HepG2 (cell line): Measurements from ENCODE around the gene TPM2. TPM values are rescaled to one million over a fixed set of nuclear protein-coding genes. Genes with fewer than 3 reads are reported as not detected.
A peak's percentile ranks its signal among the peaks of the same experiment; 100 is the strongest.

Experiments
- DNMT3B ChIP-seq: conservative IDR thresholded peaks from 2 replicates; pipeline ENCODE4 v1.6.1; 2016; ENCODE audit warnings: missing biosample characterization, control low read depth
- EZH2 ChIP-seq: conservative IDR thresholded peaks from 2 replicates; pipeline ENCODE4 v1.6.1; 2012; ENCODE audit warnings: mild to moderate bottlenecking, low read depth, low read length, moderate library complexity
- FOSL2 ChIP-seq: sonication (generic); formaldehyde crosslinking; IDR thresholded peaks from 2 replicates; pipeline ENCODE4 v1.4.0; 2020; ENCODE audit warnings: missing genetic modification reagents
- FOXP1 ChIP-seq, 2 experiments: fragments of 450-650 bp in 1 of 2; IDR thresholded peaks; 2 replicates each; pipeline ENCODE4 v1.6.1; 2017 to 2018; ENCODE audit warnings: antibody characterized with exemption in 1 of 2
- HINFP ChIP-seq: sonication (generic); formaldehyde crosslinking; IDR thresholded peaks from 2 replicates; pipeline ENCODE4 v1.4.0; 2020; ENCODE audit warnings: low read depth, mild to moderate bottlenecking, missing genetic modification reagents
- KAT7 ChIP-seq: IDR thresholded peaks from 2 replicates; pipeline ENCODE4 v1.6.1; 2018; ENCODE audit warnings: borderline replicate concordance, missing compliant biosample characterization
- KDM1A ChIP-seq: IDR thresholded peaks from 2 replicates; pipeline ENCODE4 v1.6.1; 2016; ENCODE audit warnings: missing compliant biosample characterization
- MTF1 ChIP-seq: sonication (generic); formaldehyde crosslinking; IDR thresholded peaks from 2 replicates; pipeline ENCODE4 v1.5.0; 2020; ENCODE audit warnings: missing genetic modification reagents
- MYC ChIP-seq: sonication (generic); formaldehyde crosslinking; IDR thresholded peaks from 2 replicates; pipeline ENCODE4 v1.9.0; 2021; ENCODE audit warnings: missing genetic modification reagents, borderline replicate concordance
- NKX3-1 ChIP-seq: sonication (generic); formaldehyde crosslinking; IDR thresholded peaks from 2 replicates; pipeline ENCODE4 v1.5.0; 2020; ENCODE audit warnings: missing genetic modification reagents
- PHF20 ChIP-seq: sonication (generic); formaldehyde crosslinking; IDR thresholded peaks from 2 replicates; pipeline ENCODE4 v1.5.0; 2020; ENCODE audit warnings: mild to moderate bottlenecking, missing genetic modification reagents
- PLRG1 ChIP-seq: fragments of 450-650 bp; conservative IDR thresholded peaks from 2 replicates; pipeline ENCODE4 v1.6.1; 2016
- STAT5B ChIP-seq: sonication (generic); formaldehyde crosslinking; IDR thresholded peaks from 2 replicates; pipeline ENCODE4 v1.4.0; 2020; ENCODE audit warnings: missing genetic modification reagents
- UBTF ChIP-seq: sonication (generic); formaldehyde crosslinking; IDR thresholded peaks from 2 replicates; pipeline ENCODE4 v1.4.0; 2020; ENCODE audit warnings: mild to moderate bottlenecking, missing genetic modification reagents
- ZNF260 ChIP-seq: sonication (generic); formaldehyde crosslinking; IDR thresholded peaks from 2 replicates; pipeline ENCODE4 v1.4.0; 2020; ENCODE audit warnings: missing genetic modification reagents, low read depth, mild to moderate bottlenecking, borderline replicate concordance
- ZNF33A ChIP-seq: sonication (generic); formaldehyde crosslinking; IDR thresholded peaks from 2 replicates; pipeline ENCODE4 v1.5.1; 2020; ENCODE audit warnings: missing genetic modification reagents, mild to moderate bottlenecking, moderate library complexity, borderline replicate concordance
- ZNF354B ChIP-seq: sonication (generic); formaldehyde crosslinking; IDR thresholded peaks from 2 replicates; pipeline ENCODE4 v1.8.0; 2022; ENCODE audit warnings: mild to moderate bottlenecking, missing genetic modification reagents
- ZNF382 ChIP-seq: sonication (generic); formaldehyde crosslinking; IDR thresholded peaks from 2 replicates; pipeline ENCODE4 v1.5.0; 2020; ENCODE audit warnings: missing genetic modification reagents, mild to moderate bottlenecking, borderline replicate concordance
- ZNF484 ChIP-seq: sonication (generic); formaldehyde crosslinking; IDR thresholded peaks from 2 replicates; pipeline ENCODE4 v1.5.1; 2020; ENCODE audit warnings: mild to moderate bottlenecking, low read depth, missing genetic modification reagents, borderline replicate concordance
- ZNF496 ChIP-seq: sonication (generic); formaldehyde crosslinking; IDR thresholded peaks from 2 replicates; pipeline ENCODE4 v1.8.1; 2023; ENCODE audit warnings: mild to moderate bottlenecking, moderate library complexity, missing genetic modification reagents; ENCODE audit not compliant: insufficient replicate concordance
- ZNF691 ChIP-seq: sonication (generic); formaldehyde crosslinking; IDR thresholded peaks from 2 replicates; pipeline ENCODE4 v1.4.0; 2020; ENCODE audit warnings: missing genetic modification reagents, low read depth, mild to moderate bottlenecking, borderline replicate concordance
- ZNF704 ChIP-seq: sonication (generic); formaldehyde crosslinking; IDR thresholded peaks from 2 replicates; pipeline ENCODE4 v1.8.1; 2023; ENCODE audit warnings: mild to moderate bottlenecking, inconsistent platforms, moderate library complexity, missing genetic modification reagents, borderline replicate concordance
- ZNF724P ChIP-seq: sonication (generic); formaldehyde crosslinking; IDR thresholded peaks from 2 replicates; pipeline ENCODE4 v1.8.0; 2022; ENCODE audit warnings: missing genetic modification reagents, borderline replicate concordance
- ZNF75D ChIP-seq: sonication (generic); formaldehyde crosslinking; IDR thresholded peaks from 2 replicates; pipeline ENCODE4 v1.8.1; 2023; ENCODE audit warnings: missing genetic modification reagents, mild to moderate bottlenecking, borderline replicate concordance
- polyA plus RNA-seq, 8 experiments: library from polyadenylated mRNA; depleted of rRNA in 3 of 8; stranded (reverse) in 7 of 8; unstranded in 1 of 8; fragments of >200 nt; fragmentation: Illumina TruSeq in 4 of 8; extraction: Trizol in 4 of 8; gene quantifications; 2 replicates each; pipeline versions ENCODE4 v1.2.1 to v1.2.3, GENCODE V29; 2011 to 2016; ENCODE audit warnings: low read depth in 4 of 8, missing spikeins in 1 of 8, mixed read lengths in 1 of 8; ENCODE audit not compliant: insufficient read depth in 1 of 8
- total RNA-seq, 5 experiments: library from RNA; depleted of rRNA; stranded (reverse); fragments of >200 nt; fragmentation: Illumina TruSeq; extraction: Trizol; gene quantifications; 2 replicates each; pipeline ENCODE4 v1.2.3, GENCODE V29; 2016; ENCODE audit warnings: low read depth in 1 of 5

TPM2 gene
- total and polyA plus RNA-seq, 2 of the 13 experiments (the other 11 are each of a cell fraction or from before 2014, with no cell fraction given), result 3.1 to 10.7 TPM

- TF ChIP-seq ZNF691, result no peak
- TF ChIP-seq PHF20, result peak; percentile 76
- TF ChIP-seq NKX3-1, result peak; percentile 79
- TF ChIP-seq ZNF496 (CRISPR knock-in tag), result peak; percentile 19
- TF ChIP-seq ZNF33A (CRISPR knock-in tag), result no peak
- TF ChIP-seq DNMT3B (CRISPR knock-in tag), result no peak
- peak; percentile 96 for TF ChIP-seq HINFP (CRISPR knock-in tag)
- no peak for TF ChIP-seq ZNF260 (CRISPR knock-in tag)
- no peak for TF ChIP-seq KDM1A
- TF ChIP-seq ZNF354B (CRISPR knock-in tag), result no peak
- no peak; the same call in 1 of the 2 replicates for TF ChIP-seq KAT7
- TF ChIP-seq MYC (CRISPR knock-in tag), result peak; percentile 94
- 0 out of 2 replicates have a peak, but pooled peaks have one; percentile 28 for TF ChIP-seq STAT5B (CRISPR knock-in tag)
- TF ChIP-seq UBTF (CRISPR knock-in tag), result peak; percentile 56; the same call in 1 of the 2 replicates
- TF ChIP-seq PLRG1, result no peak
- peak; percentile 51; the same call in 1 of the 2 replicates for TF ChIP-seq MTF1 (CRISPR knock-in tag)
- TF ChIP-seq FOXP1 (IDR thresholded peaks at IDR 0.05), result no peak
- TF ChIP-seq FOXP1 (CRISPR knock-in tag; IDR thresholded peaks at IDR 0.05), result no peak; the same call in 1 of the 2 replicates
- TF ChIP-seq ZNF75D (CRISPR knock-in tag), result no peak
- TF ChIP-seq EZH2, result no peak
- TF ChIP-seq ZNF724P (CRISPR knock-in tag), result peak; percentile 98
- peak; percentile 66; the same call in 1 of the 2 replicates for TF ChIP-seq ZNF704 (CRISPR knock-in tag)
- no peak for TF ChIP-seq FOSL2 (CRISPR knock-in tag)
- TF ChIP-seq ZNF382 (CRISPR knock-in tag), result no peak
- TF ChIP-seq ZNF484 (CRISPR knock-in tag), result no peak
Measured at GRCh38 chr9:35664531-35665470, 24.9 kb downstream of the TPM2 start, which contains the start of gene ARHGEF39 (continued).
